Ovary (tissue), 9 donors: ENCODE results near the gene FAM117B. TPM values are rescaled to one million over a fixed set of nuclear protein-coding genes. Genes with fewer than 3 reads are reported as not detected.

Experiments used
- DNase-seq, 5 donors: peaks; one replicate each; pipeline ENCODE4 v3.0.0-alpha.2; 2019 to 2020
- H3K27ac ChIP-seq, 2 donors: fragments of 200-600 bp; one replicate each; pipeline versions ENCODE4 v1.5.1 to v1.8.0; 2019 to 2022
- H3K27me3 ChIP-seq: fragments of 200-600 bp; one replicate; pipeline ENCODE4 v1.8.0; 2022
- H3K36me3 ChIP-seq: fragments of 200-600 bp; sonication (generic); one replicate; pipeline ENCODE4 v1.5.1; 2019
- H3K4me1 ChIP-seq: one replicate; pipeline ENCODE4 v1.8.1; 2013; ENCODE audit warnings: mild to moderate bottlenecking, moderate library complexity; ENCODE audit not compliant: insufficient read depth
- H3K4me3 ChIP-seq: fragments of 200-600 bp; sonication (generic); one replicate; pipeline ENCODE4 v1.5.1; 2017
- H3K9me3 ChIP-seq, 2 donors: fragments of 200-600 bp in 1 of 2; sonication (generic) in 1 of 2; one replicate each; pipeline versions ENCODE4 v1.5.1 to v1.8.1; 2013 to 2019; ENCODE audit warnings: mild to moderate bottlenecking in 1 of 2, moderate library complexity in 1 of 2
- CTCF ChIP-seq, 3 donors: fragments of 450-650 bp in 2 of 3; fragments of 200-600 bp in 1 of 3; IDR thresholded peaks; one replicate each; pipeline versions ENCODE4 v1.5.1 to v1.8.0; 2016 to 2022; ENCODE audit warnings: antibody characterized with exemption in 3 of 3, mild to moderate bottlenecking in 1 of 3
- EP300 ChIP-seq: sonication (generic); formaldehyde crosslinking; IDR thresholded peaks from one replicate; pipeline ENCODE4 v1.6.1; 2017; ENCODE audit warnings: antibody characterized with exemption
- POLR2A ChIP-seq: fragments of 450-650 bp; IDR thresholded peaks from one replicate; pipeline ENCODE4 v1.6.1; 2017; ENCODE audit warnings: antibody characterized with exemption, mild to moderate bottlenecking, moderate library complexity
- WGBS, 3 donors: extraction: QIAGEN DNeasy Blood & Tissue Kit in 1 of 3; methylation state at CpG; one replicate each; pipeline versions ENCODE4 v1.1.5 to v1.1.7; 2013 to 2017; 5-methylcytosine and 5-hydroxymethylcytosine counted together
- intact Hi-C, 4 donors: fragments of 100-400 bp; cut with DNase I; formaldehyde crosslinking; loops; one replicate each; pipeline versions ENCODE4 v1.11.0 to v1.15.1; 2022 to 2023
- polyA plus RNA-seq, 2 donors: library from polyadenylated mRNA; stranded (reverse); fragments of 200-250 nt in 1 of 2; fragments of 350-450 nt in 1 of 2; fragmentation: Illumina TruSeq in 1 of 2; extraction: RNeasy Lipid Tissue Mini Kit (QIAGEN cat#74804) in 1 of 2; gene quantifications; one replicate each; pipeline ENCODE4 v1.2.3, GENCODE V29; 2013 to 2014
- total RNA-seq, 7 donors: library from RNA; depleted of rRNA in 2 of 7; stranded (reverse); fragments of >200 nt in 2 of 7; fragmentation: NEBNext Ultra II Directional in 3 of 7; extraction: Animal tissue kit (Norgen Biotek cat#: 25700) in 3 of 7; gene quantifications; one replicate each; pipeline versions ENCODE4 v1.1.0 to v1.2.4, GENCODE V29; 2016 to 2023
- donor health status: DM: no; HTN: no; CAD: no; lungs with moderate emphysema.
- donor health status: DM: no; HTN: no; CAD: no.
- donor health status: Bipolar disorder and iron deficiency.
- donor health status: DM: yes; HTN: yes; CAD: no.
- donor health status: DM: no; HTN: no; CAD: no.
- donor health status: DM: yes; HTN: yes; CAD: no.

Gene FAM117B
- total and polyA plus RNA-seq, 9 donors, result 5.1 to 13.6 (median 9.8) TPM

- Histone ChIP-seq H3K27ac (no peak overlapping the region), H3K27me3 (no peaks in the 10 kb centered on the region), H3K36me3 (no peaks in the 10 kb centered on the region), H3K9me3 (no peaks in the 10 kb centered on the region), H3K4me3 (no peak overlapping the region), H3K4me1 (peaks cover under 1% of the 10 kb centered on the region)
- DNase-seq, result no peak
- intact Hi-C loops, result no loop called here
- TF ChIP-seq CTCF (IDR thresholded peaks at IDR 0.05), result no peak
- no peak for TF ChIP-seq EP300
- TF ChIP-seq POLR2A, result no peak
- 92 to 95% (median 93%) methylated on average over 1 of the region's 1 CpG for WGBS, 3 donors
Measured at GRCh38 chr2:202605174-202605573, 29.6 kb upstream of the FAM117B start.

- Histone ChIP-seq H3K4me3 (no peak overlapping the region), H3K36me3 (no peaks in the 10 kb centered on the region), H3K27ac (no peak overlapping the region), H3K4me1 (peaks cover 2% of the 10 kb centered on the region), H3K27me3 (no peaks in the 10 kb centered on the region), H3K9me3 (no peaks in the 10 kb centered on the region)
- no peak for DNase-seq
- TF ChIP-seq POLR2A, result no peak
- no peak for TF ChIP-seq EP300
- no peak for TF ChIP-seq CTCF (IDR thresholded peaks at IDR 0.05)
- WGBS, 3 donors, result 90 to 98% (median 95%) methylated on average over 2 of the region's 2 CpGs
- intact Hi-C loops, result no loop called here
Measured at GRCh38 chr2:202608142-202608852, 26.5 kb upstream of the FAM117B start.

DNA sequence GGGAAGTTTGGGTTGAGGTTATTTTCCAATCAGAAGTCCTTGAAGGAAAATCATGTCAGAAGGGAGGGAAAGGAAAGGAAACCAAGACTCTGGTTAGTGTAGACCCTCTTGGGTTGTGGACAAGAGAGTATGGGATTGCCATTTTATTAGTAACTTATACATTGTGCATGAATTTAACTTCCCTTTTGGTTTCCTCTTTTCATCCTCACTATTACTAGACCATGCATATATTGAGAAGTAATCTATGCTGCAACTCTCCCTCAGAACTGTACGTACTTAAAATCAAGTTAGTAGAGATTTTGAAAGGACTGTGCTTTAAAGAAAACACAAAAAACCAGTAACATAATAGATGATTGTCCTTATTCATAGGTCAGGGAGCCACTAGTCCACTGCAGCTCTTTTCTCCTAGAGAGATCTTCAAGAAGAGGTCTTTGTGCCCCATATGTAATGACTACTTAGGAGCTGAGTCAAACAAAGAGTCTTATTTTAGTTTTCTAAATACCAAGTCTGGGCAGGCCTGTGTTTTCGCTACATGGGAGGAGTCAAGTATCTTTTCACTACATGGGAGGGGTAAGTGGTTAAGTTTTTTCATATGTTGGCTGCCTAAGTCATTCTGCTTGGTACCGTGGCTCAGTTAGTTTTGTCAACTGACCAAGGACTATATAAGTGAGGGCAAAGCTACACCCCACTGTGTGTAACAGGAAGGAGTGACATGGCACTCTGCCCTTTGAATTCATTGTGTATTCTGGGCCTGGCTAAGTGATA, 25.2 kb upstream of the FAM117B start:
- peaks cover 2% of the 10 kb centered on the region for H3K4me1 ChIP-seq
- no peak overlapping the region for H3K27ac ChIP-seq
- H3K27me3 ChIP-seq, result no peaks in the 10 kb centered on the region
- no peak for DNase-seq
- no peaks in the 10 kb centered on the region for H3K36me3 ChIP-seq
- 59 to 65% (median 64%) methylated on average over 3 of the region's 3 CpGs for WGBS, 3 donors
- no peaks in the 10 kb centered on the region for H3K9me3 ChIP-seq
- no peak overlapping the region for H3K4me3 ChIP-seq
- TF ChIP-seq POLR2A (no peak), CTCF (IDR thresholded peaks at IDR 0.05) (no peak), EP300 (no peak)
- intact Hi-C loops, result no loop called here

GRCh38 chr2:202610380-202610779, 24.4 kb upstream of the FAM117B start:
- TF ChIP-seq EP300 (no peak), CTCF (IDR thresholded peaks at IDR 0.05) (no peak), POLR2A (no peak)
- no peak for DNase-seq
- no peak overlapping the region for H3K27ac ChIP-seq
- H3K4me3 ChIP-seq, result no peak overlapping the region
- intact Hi-C loops, result no loop called here
- no peaks in the 10 kb centered on the region for H3K27me3 ChIP-seq
- no peaks in the 10 kb centered on the region for H3K9me3 ChIP-seq
- WGBS, 3 donors, result 80 to 88% (median 85%) methylated on average over 5 of the region's 5 CpGs
- H3K36me3 ChIP-seq, result no peaks in the 10 kb centered on the region
- peaks cover 2% of the 10 kb centered on the region for H3K4me1 ChIP-seq
